Measurements from ENCODE around the gene BSN.

BSN gene

GRCh38 chr3:49719214-49719884 is 165.1 kb downstream of the BSN start, which contains the start of gene AMIGO3:
Gene AMIGO3 (minus strand): TSS chr3:49719684. CDS start chr3:49719465, 219 bp downstream.
- Histone ChIP-seq H2AFZ (ENCODE audit: low read depth) (no peak within 1 kb of the TSS), H3K36me3 (ENCODE audit: insufficient read depth) (no peaks in the 10 kb centered on the region), H3K4me1 (ENCODE audit: low read depth, poor library complexity, severe bottlenecking) (peaks cover 6% of the 10 kb centered on the region), H3K27me3 (ENCODE audit: insufficient read depth, low read depth) (no peaks in the 10 kb centered on the region), H3K4me2 (no peak within 1 kb of the TSS), H3K79me2 (ENCODE audit: insufficient read depth, low read depth) (peaks cover 9% of the 10 kb centered on the region; the same call in 1 of the 2 replicates), H3K4me3 (IDR thresholded peaks at IDR 0.05; ENCODE audit: insufficient read depth, low read depth, low read length) (no peak within 1 kb of the TSS), H4K20me1 (ENCODE audit: insufficient read depth) (no peaks in the 10 kb centered on the region), H3K9ac (no peak within 1 kb of the TSS), H3K27ac (no peak within 1 kb of the TSS)
- TF ChIP-seq CTCF (conservative IDR thresholded peaks at IDR 0.05; ENCODE audit: low read depth, low read length) = no peak

All from KMS-11 (cell line).